GM10847 (cell line): ENCODE results near the gene STX11.

Source experiments
- POLR2A ChIP-seq: IDR thresholded peaks from 2 replicates; pipeline ENCODE4 v1.6.1; 2011; ENCODE audit not compliant: insufficient read length; ENCODE audit errors: extremely low read depth

STX11 gene

GRCh38 chr6:144220031-144220790 is 69.9 kb downstream of the STX11 start:
- no peak for TF ChIP-seq POLR2A

- TF ChIP-seq POLR2A: no peak
Measured at GRCh38 chr6:144223686-144224085, 73.4 kb downstream of the STX11 start.

DNA sequence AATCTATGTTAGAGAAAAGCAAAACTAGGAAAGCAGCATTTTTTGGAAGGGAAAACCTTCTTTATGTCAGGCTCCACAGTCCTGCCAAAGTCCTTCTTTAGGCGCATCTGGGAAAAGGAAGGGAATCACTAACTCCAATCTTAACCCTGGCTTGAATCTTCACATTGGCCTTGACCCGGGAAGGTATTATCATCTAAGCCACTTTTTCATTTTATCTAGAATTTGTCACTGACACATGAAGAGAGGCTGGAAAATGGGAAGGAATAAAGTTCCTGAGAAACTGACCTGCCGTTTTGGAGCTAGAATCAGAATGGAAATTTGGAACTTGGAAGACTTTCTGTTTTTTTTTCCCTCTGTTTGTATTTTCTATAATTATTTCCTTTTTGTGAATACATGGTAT is 81.4 kb downstream of the STX11 start:
- no peak for TF ChIP-seq POLR2A

GRCh38 chr6:144232176-144232831 is 82.0 kb downstream of the STX11 start:
- TF ChIP-seq POLR2A: no peak

DNA sequence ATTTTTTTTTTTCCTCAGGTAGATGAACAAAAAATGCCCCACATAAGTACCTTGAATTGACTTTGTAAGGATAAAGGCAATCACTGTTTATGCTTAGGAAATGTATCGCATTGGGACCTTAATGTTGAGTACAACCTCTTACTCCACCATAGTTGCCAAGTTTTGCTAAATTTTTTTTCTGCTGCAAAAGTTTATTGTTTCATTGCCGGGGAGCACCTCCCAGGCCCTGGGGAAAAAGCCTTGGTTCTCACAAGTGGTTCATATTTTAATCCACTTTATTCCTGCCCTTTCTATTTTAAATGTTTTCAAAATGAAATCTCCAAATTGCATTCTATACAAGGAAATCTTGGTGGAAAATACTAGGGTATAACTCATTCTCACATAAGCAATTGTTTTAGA is 82.5 kb downstream of the STX11 start:
- TF ChIP-seq POLR2A: no peak

GRCh38 chr6:144234399-144234798 is 84.1 kb downstream of the STX11 start:
- TF ChIP-seq POLR2A: no peak

- TF ChIP-seq POLR2A: no peak
Measured at GRCh38 chr6:144234935-144235334, 84.6 kb downstream of the STX11 start.
